CD4-positive, alpha-beta T cell treated with Interleukin-17A for 1 hour (primary cell): ENCODE data around the gene PDE4D.
"Not testable (repeated sequence)": the region's sequence is repeated elsewhere in the genome, so short reads cannot be mapped to it uniquely, and the experiment has no call there.

Experiments
- DNase-seq: peaks from one replicate; pipeline ENCODE4 v3.0.0-alpha.2; 2020

Gene PDE4D

DNA sequence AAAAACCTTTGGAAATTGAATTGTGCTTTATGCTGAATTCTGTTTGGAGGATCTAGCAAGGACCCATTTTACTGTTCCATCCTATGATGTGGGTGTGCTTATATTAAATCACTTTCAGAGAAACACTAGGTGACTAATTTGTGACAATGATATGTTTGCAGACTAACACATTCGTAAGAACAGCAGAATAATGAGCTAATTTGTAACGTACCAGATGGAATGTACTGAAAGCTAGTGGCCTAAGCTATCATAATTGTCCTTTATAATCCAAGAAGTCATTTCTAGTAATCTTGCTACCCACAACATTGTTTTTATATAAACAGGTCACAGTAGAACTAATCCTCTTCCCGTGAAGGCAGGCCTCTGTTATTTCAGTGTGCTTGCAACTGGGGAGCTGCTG, 292.5 kb downstream of the PDE4D start:
- no peak for DNase-seq

DNA sequence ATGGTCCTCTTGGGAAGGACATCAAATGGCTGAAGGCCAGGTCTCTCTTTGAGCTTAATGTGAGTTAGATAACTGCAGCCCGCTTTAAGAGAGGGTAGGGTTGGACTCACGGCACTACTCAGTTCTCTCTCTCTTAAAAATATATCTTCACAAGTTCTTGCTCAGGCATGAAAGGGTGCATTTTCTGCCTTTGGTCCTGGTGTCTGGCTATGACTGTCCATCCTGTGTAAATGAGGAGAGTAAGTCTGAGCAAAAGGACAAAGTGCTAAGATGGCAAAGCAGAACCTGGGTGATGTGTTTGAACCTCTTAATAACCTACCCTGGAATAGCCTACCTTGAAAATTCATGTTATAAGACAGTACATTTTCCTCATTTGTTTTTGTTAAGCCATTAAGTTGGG, 293.4 kb downstream of the PDE4D start:
- DNase-seq: no peak

DNA sequence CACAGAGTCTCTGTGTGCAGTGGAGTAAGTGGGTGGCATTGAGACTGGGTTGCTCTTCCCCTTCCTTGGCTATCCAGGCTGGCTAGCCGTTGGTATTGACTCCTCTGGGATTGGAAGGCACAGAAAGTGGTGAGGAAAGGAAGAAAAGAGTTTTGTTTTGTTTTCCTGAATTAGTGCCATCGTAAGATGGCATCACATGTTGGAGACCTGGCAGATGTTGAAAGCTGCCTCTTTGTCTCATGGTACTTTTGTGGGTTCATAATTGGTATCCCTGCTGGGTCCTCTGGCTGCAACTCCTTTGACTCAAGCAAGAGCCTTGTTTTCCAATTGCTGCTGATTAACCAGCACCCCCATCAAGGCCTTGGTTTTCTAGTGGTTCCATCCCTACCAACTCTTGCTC, 293.8 kb downstream of the PDE4D start:
- DNase-seq: no peak

DNA sequence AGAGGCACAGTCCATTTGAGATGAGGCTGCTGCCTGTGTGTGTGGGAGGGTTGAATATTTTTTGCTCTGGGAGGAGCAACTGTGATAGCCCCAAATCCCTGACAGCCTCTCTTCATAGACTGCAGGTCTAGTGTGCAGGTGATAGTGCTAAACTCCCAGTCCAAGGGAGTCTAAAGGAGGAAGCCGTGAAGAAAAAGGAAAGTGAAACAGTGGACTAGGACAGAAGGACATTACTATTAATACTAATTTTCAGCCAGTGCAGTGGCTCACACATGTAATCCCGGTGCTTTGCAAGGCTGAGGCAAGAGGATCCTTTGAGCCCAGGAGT, 295.0 kb downstream of the PDE4D start:
- DNase-seq: no peak

DNA sequence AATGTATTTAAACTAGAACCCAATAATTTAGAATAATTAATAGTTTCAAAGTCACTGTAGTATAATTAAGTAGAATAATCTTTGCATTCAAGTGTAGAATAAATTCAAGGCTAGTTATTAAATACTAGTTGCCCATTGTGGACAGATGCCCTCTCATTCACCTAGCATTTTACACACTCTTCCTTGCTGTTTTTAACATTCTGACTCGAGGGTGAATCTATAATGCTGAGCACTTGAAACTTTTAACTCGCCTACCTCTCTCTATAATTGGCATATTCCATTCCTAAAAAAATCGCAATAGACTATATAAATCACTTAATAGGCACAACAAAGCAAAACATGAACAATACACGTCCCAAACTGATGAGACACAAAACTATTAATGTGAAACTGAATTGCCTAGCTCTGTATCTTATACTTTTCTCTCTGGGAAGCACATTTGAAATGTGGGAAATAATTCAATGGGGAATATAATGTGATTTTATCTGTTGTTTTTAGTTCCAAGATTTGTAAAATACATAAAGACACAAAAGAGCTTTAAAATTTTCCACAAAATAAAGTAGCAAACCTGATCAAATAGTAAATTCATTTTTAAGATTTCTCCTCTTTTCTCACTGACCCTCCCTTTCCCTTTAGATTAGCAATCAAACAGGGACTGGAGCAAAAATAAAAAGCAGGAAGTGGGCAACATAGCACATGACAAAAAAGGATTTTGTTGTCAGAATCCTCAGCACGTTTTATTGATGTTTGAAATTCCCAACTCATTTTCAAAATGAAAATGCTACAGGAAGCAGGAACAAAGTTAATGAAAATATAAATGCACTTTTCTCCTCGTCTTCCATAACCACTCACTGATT, 295.6 kb downstream of the PDE4D start:
- DNase-seq: no peak

DNA sequence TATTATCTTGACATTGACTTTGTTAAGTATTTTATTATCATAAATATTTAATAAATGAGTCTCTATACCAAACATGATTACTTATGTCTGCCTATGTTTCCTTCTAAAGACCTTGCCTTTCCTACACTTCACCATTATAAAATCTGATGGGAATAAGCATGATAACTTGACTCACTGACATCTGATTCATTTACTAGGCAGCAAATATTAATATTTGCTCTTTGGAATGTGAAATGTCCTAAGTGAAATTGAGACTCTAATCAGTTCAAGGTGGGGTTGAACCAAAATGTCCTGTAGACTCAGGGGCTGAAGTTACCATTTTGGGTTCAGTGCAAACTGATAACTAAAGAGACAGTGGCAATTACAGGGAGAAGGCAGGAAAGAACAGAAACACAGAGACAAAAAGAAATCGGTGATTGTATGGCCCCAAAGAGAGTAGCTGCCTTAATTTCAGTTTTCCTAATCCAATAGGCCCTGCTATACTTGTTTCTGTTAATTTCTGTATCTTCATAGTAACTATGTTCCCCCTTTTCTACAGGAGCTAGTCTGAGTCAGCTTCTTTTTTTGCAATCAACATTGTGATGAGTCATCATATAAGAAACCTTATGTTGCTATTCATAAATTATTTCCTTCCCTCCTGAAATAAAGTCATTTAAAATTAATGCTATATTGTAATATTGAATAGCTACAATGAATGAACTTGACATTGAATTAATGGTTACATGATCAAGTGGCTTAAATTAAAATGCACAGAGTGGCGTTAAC, 296.8 kb downstream of the PDE4D start:
- no peak for DNase-seq

DNA sequence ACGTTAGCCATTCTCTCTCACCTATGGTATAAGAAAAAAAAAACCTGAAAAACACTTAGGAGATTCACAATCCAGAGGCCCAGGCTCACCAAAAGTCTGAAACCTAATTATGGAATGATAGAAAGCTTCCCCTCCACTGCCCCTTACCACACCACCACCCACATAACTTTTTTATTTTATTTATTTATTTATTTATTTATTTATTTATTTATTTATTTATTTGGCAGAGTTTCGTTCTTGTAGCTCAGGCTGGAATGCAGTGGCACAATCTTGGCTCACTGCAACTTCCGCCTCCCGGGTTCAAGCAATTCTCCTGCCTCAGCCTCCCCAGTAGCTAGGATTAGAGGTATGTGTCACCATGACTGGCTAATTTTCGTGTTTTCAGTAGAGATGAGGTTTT, 299.4 kb downstream of the PDE4D start:
- not testable (repeated sequence) for DNase-seq

DNA sequence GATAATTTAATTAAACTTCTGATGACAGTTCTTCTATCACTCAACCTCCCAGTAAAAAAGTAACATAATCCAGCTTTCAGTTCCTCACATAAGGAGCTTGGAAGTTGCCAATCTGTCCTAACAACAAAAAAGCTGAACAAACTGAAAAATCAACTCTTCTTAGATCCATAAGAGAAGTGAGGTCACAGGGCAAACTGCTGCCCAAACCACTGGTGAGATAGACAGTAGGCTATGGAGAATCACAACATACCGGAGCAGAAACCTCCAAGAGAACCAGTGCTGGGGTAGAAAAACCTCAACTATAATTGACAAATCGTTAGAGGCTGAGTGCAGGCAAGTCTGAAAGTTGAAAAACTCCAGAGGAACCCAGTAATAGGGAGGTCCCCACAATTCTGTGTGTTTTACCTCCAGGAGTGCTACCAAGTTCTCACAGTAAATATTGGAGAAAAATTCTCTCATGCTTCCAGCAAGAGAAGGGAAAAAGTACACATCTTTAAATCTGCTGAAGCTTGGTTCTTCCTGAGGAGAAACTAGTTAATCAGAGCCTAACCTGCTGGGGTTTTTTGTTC, 300.0 kb downstream of the PDE4D start:
- DNase-seq: no peak

DNA sequence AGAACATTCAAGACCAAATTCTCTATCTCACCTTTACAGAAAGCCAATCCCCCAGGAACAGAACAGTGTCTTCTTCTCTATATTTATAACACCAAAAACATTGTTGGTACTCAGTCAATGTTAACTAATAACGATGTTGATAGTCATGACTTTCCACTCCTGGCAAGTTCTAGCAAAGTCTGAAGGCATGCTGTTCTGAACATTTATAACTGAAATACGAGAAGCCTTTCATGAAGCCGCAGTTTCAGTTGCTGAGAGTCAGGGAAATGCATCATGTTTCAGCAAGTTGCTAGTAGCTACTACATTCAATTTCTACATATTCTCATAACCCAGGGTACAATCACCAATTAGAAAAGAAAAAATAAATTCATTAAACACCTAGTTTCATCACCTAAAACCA, 301.4 kb downstream of the PDE4D start:
- DNase-seq: no peak

DNA sequence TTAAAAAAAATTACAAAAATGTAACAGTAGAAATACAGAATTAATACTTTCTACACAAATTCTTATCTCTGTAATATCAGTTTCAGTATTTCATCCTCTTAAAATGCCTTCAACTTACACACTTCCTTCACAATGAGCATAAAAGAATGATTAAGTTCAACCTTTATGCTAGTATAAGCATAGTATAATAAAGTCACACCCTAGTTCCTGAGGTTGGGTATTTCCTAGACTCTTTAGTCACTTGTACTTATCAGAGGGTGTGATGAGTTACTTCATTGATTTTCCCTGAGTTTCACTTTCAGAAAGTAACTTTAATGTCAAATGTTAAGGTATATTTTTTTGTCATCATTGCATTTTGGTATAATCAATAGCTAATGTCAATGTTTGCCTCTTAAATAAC, 302.4 kb downstream of the PDE4D start:
- DNase-seq: peak; percentile 13

DNA sequence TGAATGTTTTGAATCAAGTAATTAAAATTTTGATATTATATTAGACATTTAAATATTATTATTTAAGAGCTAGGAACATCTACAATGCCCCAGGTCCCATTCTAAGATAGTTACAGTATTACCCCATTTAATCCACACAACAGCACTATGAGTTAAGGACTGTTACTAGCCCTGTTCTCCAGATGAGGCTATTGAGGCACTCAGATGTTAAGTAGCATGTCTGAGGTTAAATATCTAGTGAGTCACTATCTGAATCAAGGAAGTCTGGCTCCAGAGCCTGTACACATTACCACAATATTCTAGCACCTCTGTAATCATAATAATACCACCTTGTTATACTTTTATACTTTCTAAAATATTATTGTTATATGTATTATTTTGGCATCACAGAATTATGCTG, 304.6 kb downstream of the PDE4D start:
- DNase-seq: no peak

DNA sequence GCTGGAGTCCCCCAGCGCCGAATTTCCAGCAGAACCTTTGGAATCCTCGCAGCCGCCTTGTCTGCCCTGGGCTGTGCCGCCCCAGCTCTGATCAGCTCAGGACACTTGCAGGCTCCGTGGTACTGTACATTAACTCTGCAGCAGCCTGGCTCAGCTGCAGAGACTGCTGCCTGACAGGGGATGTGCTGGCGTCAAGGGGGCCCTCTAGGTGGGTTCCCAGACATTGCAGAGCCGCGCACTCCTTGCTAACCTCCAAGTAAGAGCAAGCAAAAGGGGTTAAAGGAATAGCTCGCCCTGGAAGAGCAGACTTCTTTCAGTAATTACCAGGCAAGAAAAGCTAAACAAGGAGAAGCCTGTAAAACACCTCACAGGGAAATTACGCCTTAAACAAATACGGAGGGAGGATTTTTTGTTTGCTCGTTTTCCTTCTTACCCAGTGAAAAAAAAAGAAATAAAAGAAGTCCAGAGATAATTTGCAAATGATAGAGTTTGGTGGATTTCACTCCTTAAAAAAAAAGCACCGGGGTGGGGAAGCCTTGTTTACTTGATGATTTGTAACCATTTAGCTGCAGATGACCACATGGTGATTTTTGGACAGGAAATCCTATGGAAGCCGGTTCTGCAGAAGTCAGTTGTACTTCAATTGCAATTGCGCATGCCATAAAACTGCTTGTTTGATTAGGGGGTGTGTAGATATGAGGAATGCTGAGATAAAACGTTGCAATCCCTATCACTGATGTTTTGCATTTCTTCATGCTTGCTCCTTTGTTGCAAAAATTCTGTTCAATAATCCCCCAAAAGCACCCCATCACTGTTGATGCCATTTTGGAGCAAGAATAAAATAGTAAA, 305.8 kb downstream of the PDE4D start:
- no peak for DNase-seq

DNA sequence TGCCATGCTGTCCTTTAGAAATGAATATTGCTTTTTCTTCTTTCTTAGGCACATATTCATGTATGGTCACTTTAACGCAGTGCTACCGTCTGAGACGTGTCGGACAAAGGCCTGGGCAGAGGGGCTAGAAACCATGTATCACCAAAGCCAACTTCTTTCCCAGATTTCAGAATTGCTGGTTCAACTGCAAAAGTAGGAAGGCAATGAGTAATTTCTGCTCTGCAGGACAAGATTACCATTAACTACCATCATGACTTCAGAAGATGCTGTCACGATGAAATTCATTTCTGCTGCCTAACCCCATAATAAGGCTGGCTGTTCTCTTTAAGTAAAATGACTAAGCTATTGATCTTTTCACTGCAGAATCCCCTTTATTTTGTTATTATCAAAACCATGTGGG, 306.7 kb downstream of the PDE4D start:
- DNase-seq: no peak

DNA sequence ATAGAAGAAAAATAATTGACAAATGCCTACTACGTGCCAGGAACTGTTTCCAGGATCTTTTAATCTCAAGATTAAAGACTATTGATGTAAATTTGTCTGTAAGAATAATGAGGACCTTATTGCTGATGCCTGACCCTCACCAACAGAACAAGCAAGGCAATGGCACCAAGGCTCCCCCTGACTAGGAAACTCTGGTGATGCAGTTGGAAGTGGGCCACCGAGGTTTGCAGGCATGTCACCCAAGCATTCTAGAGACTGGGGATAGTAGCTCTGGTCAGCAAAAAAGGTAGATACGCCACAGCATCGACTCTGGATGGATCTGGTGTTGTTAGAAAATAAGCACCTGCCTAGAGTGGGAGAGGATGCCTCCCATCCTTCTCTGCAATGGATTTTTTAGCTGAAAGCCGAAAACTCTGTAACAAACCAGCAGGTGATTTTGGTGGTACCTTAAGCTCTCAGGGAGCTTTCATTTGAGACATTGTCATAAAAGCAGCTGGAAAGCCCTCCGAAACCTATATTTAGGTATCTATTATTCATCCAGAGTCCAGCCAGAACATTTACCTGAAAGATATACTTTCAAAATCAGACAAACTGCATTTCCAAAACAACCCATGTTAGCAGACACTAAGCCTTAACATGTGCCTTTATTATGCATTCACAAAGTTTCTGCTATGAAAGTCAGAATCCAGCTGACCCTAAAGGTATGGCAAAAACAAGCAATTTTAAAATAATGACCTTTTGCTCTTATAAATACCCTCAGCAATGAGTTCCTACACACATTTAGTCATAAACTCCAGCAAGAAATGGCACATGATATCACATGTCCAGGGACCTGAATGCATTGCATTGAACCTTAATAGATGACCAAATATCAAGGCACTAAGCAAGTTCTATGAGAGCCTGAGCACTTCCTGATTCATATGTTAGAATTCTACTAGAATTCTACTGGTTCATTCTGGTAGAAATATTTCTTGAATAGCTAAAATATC, 308.4 kb downstream of the PDE4D start:
- DNase-seq: no peak

DNA sequence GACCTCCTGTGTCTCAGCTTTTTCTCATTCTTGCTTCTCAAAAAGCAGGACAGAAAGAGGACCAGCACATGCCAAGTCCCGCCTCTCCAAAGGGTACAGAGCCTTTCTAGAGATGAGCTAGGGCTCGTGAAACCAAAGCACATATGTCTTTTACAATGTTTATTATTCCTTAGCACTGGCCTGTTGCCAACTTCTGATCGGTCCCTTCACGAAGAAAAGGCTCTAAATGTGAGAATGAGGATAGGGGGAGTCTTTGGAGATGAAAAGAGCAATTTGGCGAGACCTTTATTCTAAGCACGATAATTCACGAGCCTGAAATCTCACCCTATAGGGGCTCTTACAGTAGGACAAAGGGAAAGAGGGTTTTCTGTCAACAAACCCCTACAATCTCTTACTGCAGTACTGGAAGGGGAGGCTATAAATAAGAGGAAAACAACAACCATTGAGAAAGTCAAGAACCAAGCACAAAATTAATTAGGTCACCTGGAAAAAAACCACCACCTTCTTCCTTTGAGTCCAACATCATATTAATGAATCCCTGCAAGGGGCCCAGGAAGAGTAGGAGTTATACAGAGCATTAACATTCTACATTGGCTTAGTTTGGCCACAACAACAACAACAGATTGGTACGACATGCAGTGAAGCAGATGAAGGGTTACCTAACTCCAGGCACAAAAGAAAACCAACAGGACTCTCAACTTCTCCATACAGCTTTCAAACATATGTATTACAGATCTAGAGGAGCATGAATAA, 309.5 kb downstream of the PDE4D start:
- DNase-seq: no peak

DNA sequence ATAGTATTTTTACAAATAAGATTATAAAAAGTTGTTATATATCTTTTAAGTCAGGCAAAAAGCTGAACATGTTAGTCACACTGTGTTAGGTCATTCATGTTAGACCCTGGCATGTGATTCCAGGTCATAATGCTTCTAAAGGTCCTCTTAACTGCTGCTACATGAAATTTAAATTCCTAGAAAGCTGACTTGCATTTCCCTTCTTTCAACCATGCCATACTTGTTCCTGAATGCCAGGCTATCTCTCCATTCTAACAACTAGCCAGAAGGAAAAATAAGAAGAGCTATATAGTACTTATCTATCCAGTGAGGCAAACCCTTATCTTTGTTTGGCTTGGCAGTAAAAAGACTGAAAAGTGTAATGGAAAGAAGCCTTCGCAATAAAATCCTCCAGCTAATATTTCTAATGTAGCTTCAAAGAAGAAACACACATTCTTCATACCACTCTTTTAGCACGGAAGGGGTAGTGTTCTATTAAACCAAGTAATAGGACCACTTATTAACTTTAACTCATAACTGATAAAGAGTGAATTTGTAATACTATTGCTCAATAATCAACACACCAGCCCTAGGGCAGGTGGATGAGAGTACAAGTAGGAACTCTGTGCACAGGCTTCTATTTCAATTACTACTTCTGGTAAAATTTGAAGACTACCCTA, 310.2 kb downstream of the PDE4D start:
- no peak for DNase-seq

DNA sequence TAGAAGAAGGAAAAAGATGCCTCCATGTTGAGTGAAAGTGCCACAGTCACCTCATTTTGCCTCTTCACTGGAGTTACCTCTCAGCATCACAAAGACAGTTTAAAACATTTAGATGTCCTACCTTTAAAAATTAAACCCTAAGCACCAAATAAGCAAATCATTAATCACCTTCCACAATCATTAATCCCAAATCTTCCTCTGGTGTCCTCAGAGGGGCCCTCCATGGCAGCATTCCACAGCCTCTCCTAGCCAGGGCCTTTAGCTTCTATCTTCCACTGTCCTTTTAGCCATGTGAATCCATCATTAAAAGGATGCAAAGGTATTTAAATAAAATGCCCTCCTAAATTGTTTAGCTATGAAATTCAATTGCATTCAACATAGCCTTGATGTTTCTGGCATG, 310.8 kb downstream of the PDE4D start:
- DNase-seq: no peak

DNA sequence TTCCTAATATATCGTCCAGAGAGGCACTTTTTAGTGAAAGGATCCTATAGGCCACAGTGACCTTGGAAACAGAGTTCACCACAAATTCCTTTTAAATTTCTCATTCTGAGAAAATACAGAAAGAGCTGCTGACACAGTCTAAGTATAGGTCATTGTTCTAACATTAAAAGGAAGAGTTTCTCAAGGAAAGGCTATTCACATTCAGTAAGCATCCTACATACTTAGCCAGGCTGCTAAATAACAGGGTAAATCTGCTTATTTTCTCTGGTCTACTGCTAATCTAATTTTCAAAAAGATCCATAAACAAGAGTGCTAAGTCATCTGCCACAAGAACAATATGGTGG, 313.7 kb downstream of the PDE4D start:
- no peak for DNase-seq

DNA sequence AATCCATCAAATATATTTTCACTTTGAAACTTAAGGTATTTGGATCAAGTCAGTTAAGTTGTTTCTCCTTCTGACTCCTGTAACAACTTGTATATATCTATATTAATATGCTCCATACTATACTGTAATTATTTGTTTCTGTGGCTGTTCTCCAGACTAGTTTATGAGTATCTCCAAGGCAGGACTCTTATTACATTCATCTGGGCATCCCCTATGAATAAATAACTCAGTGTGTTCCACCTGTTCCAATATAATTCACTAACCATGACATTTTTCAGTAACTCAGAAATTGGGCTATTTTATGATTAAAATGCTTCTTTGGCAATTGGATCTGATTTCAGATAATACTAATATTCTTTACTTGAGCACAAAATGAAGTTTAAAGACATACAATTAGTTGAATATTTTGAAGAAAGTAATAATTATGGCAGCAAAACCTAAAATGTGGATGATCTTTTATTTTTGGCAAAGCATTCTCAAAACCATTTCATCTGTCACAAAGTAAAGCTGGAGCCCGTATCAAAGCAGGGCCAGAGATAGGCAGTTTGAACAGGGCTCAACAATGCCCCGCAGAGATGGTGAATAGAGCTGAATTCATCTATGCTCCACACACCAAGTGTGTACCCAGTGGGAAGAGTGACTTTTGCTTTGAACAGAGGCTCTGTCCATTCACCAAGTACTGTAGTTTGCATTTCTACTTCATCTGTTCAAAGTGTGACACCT, 314.3 kb downstream of the PDE4D start:
- DNase-seq: no peak

DNA sequence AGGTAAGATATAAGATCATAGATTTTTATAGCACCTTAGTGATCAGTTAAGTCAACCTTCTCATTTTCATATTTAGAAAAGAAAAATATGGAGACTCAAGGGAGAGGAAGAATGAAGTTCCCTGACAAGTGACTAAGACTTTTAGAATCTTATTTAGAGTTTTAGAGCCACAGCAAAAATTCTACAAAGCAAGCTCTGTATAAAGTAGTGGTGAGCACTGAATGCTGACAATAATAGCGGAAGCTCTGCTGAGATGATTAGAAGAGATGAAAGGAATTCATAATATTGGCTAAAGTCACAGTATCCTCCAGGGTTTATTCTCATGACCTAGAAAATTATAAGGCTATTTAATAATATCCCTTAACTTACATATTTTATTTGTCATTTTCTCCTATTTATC, 316.0 kb downstream of the PDE4D start:
- DNase-seq: no peak
